ENCODE measurements around the gene MED22.

DNA sequence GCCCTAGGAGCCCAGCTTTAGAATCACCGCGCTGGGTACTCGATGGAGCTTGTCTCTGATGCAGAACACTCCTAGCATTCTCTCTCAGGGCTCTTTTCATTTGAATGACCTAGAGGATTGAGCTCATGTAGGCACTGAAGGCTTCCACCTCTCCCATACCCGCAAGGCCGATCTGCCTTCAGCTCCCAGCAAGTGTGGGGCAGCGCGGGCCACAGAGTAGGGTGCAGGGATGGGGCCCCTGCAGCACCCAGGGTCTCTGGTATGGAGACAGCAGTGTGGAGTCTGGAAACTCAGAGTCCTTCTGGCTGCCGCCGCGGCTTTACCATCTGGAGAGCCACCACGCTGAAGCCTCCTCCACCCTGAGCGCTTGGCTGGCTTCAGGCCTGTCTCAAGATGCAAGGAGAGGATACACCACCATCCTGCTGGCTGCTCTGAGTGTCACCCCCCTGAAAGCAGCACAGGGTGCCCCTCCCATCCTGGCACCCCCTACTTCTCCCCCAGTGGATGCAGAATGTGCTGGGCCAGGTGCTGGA lies 41.2 kb upstream of the MED22 start:
- TF ChIP-seq, protein P1, sequence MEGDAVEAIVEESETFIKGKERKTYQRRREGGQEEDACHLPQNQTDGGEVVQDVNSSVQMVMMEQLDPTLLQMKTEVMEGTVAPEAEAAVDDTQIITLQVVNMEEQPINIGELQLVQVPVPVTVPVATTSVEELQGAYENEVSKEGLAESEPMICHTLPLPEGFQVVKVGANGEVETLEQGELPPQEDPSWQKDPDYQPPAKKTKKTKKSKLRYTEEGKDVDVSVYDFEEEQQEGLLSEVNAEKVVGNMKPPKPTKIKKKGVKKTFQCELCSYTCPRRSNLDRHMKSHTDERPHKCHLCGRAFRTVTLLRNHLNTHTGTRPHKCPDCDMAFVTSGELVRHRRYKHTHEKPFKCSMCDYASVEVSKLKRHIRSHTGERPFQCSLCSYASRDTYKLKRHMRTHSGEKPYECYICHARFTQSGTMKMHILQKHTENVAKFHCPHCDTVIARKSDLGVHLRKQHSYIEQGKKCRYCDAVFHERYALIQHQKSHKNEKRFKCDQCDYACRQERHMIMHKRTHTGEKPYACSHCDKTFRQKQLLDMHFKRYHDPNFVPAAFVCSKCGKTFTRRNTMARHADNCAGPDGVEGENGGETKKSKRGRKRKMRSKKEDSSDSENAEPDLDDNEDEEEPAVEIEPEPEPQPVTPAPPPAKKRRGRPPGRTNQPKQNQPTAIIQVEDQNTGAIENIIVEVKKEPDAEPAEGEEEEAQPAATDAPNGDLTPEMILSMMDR (conservative IDR thresholded peaks at IDR 0.05; ENCODE audit: low read length): no peak
- TF ChIP-seq EZH2phosphoT487 (IDR thresholded peaks at IDR 0.05; ENCODE audit: borderline replicate concordance): no peak

Data from Loucy (cell line).